Activated naive CD8-positive, alpha-beta T cell treated with anti-CD3 and anti-CD28 coated beads for 36 hours (primary cell): ENCODE data around the gene SMTNL1. TPM values are rescaled to one million over a fixed set of nuclear protein-coding genes. Genes with fewer than 3 reads are reported as not detected.

Experiments
- DNase-seq: peaks from one replicate; pipeline ENCODE4 v3.0.0; 2021
- H3K27ac Mint-ChIP-seq: one replicate; pipeline ENCODE4 v1.8.0; 2022; ENCODE audit warnings: mild to moderate bottlenecking, moderate library complexity, mixed read lengths
- H3K27me3 Mint-ChIP-seq: one replicate; pipeline ENCODE4 v1.8.0; 2022; ENCODE audit warnings: mild to moderate bottlenecking, mixed read lengths
- H3K36me3 Mint-ChIP-seq: one replicate; pipeline ENCODE4 v1.8.0; 2021; ENCODE audit warnings: mild to moderate bottlenecking, mixed read lengths
- H3K4me1 Mint-ChIP-seq: one replicate; pipeline ENCODE4 v1.8.0; 2021; ENCODE audit warnings: mixed read lengths
- H3K4me3 Mint-ChIP-seq: one replicate; pipeline ENCODE4 v1.8.0; 2022; ENCODE audit warnings: mild to moderate bottlenecking, moderate library complexity, mixed read lengths
- H3K9me3 Mint-ChIP-seq: one replicate; pipeline ENCODE4 v1.8.0; 2022; ENCODE audit warnings: mixed read lengths
- total RNA-seq, 2 experiments: library from RNA; stranded (reverse); gene quantifications; one replicate each; pipeline ENCODE4 v1.2.3, GENCODE V29; 2021

Gene SMTNL1
- total RNA-seq, 2 experiments from 2014 or later = not detected

GRCh38 chr11:57547854-57548377 is 10.5 kb downstream of the SMTNL1 start:
- no peaks in the 10 kb centered on the region for H3K9me3 Mint-ChIP-seq
- H3K4me3 Mint-ChIP-seq = no peak overlapping the region
- DNase-seq = peak; percentile 26
- no peaks in the 10 kb centered on the region for H3K27me3 Mint-ChIP-seq
- peaks cover 14% of the 10 kb centered on the region for H3K4me1 Mint-ChIP-seq
- peaks cover 27% of the 10 kb centered on the region for H3K36me3 Mint-ChIP-seq
- peak overlapping the region; percentile 69 for H3K27ac Mint-ChIP-seq

- Mint-ChIP-seq H3K9me3 (no peaks in the 10 kb centered on the region), H3K4me1 (peaks cover 14% of the 10 kb centered on the region), H3K4me3 (no peak overlapping the region), H3K27me3 (no peaks in the 10 kb centered on the region), H3K27ac (no peak overlapping the region), H3K36me3 (peaks cover 36% of the 10 kb centered on the region)
- no peak for DNase-seq
Measured at GRCh38 chr11:57549983-57550382, 12.6 kb downstream of the SMTNL1 start.

GRCh38 chr11:57551941-57552340 is 14.5 kb downstream of the SMTNL1 start:
- Mint-ChIP-seq H3K4me1 (peaks cover 14% of the 10 kb centered on the region), H3K9me3 (no peaks in the 10 kb centered on the region), H3K36me3 (peaks cover 40% of the 10 kb centered on the region), H3K4me3 (no peak overlapping the region), H3K27me3 (no peaks in the 10 kb centered on the region), H3K27ac (peak overlapping the region; percentile 29)
- no peak for DNase-seq

- H3K4me3 Mint-ChIP-seq = no peak overlapping the region
- no peaks in the 10 kb centered on the region for H3K9me3 Mint-ChIP-seq
- peak overlapping the region; percentile 38 for H3K27ac Mint-ChIP-seq
- H3K4me1 Mint-ChIP-seq = peaks cover 11% of the 10 kb centered on the region
- H3K36me3 Mint-ChIP-seq = peaks cover 39% of the 10 kb centered on the region
- DNase-seq = no peak
- no peaks in the 10 kb centered on the region for H3K27me3 Mint-ChIP-seq
Measured at GRCh38 chr11:57552479-57552878, 15.1 kb downstream of the SMTNL1 start.

GRCh38 chr11:57555393-57555792 is 18.0 kb downstream of the SMTNL1 start:
- H3K9me3 Mint-ChIP-seq = no peaks in the 10 kb centered on the region
- H3K36me3 Mint-ChIP-seq = peaks cover 32% of the 10 kb centered on the region
- H3K4me3 Mint-ChIP-seq = no peak overlapping the region
- peaks cover 6% of the 10 kb centered on the region for H3K4me1 Mint-ChIP-seq
- no peak for DNase-seq
- no peaks in the 10 kb centered on the region for H3K27me3 Mint-ChIP-seq
- H3K27ac Mint-ChIP-seq = no peak overlapping the region

GRCh38 chr11:57556041-57556440 is 18.6 kb downstream of the SMTNL1 start:
- Mint-ChIP-seq H3K36me3 (peaks cover 32% of the 10 kb centered on the region), H3K27ac (no peak overlapping the region), H3K4me3 (no peak overlapping the region)

GRCh38 chr11:57560146-57560545 is 22.8 kb downstream of the SMTNL1 start:
- Mint-ChIP-seq H3K27me3 (no peaks in the 10 kb centered on the region), H3K4me3 (no peak overlapping the region), H3K36me3 (peaks cover 31% of the 10 kb centered on the region), H3K27ac (peak overlapping the region; percentile 38), H3K9me3 (no peaks in the 10 kb centered on the region), H3K4me1 (peaks cover 36% of the 10 kb centered on the region)
- no peak for DNase-seq

More at GRCh38 chr11:57556041-57556440, 18.6 kb downstream of the SMTNL1 start:
- H3K27me3 Mint-ChIP-seq = no peaks in the 10 kb centered on the region
- H3K9me3 Mint-ChIP-seq = no peaks in the 10 kb centered on the region
- H3K4me1 Mint-ChIP-seq = peaks cover 7% of the 10 kb centered on the region
- no peak for DNase-seq

- peaks cover 3% of the 10 kb centered on the region for H3K27me3 Mint-ChIP-seq
- H3K9me3 Mint-ChIP-seq = no peaks in the 10 kb centered on the region
- DNase-seq = no peak
- H3K27ac Mint-ChIP-seq = peak overlapping the region; percentile 73
- peak overlapping the region; percentile 44 for H3K4me3 Mint-ChIP-seq
- peaks cover 38% of the 10 kb centered on the region for H3K4me1 Mint-ChIP-seq
- peaks cover 41% of the 10 kb centered on the region for H3K36me3 Mint-ChIP-seq
Measured at GRCh38 chr11:57562596-57562995, 25.2 kb downstream of the SMTNL1 start.

- peaks cover 3% of the 10 kb centered on the region for H3K27me3 Mint-ChIP-seq
- peak overlapping the region; percentile 100 for H3K27ac Mint-ChIP-seq
- H3K36me3 Mint-ChIP-seq = peaks cover 37% of the 10 kb centered on the region
- peak overlapping the region; percentile 99 for H3K4me3 Mint-ChIP-seq
- peak; percentile 30 for DNase-seq
- no peaks in the 10 kb centered on the region for H3K9me3 Mint-ChIP-seq
- H3K4me1 Mint-ChIP-seq = peaks cover 43% of the 10 kb centered on the region
Measured at GRCh38 chr11:57566005-57566904, 28.9 kb downstream of the SMTNL1 start.

GRCh38 chr11:57566905-57567514 is 29.6 kb downstream of the SMTNL1 start:
- Mint-ChIP-seq H3K4me1 (peaks cover 40% of the 10 kb centered on the region), H3K36me3 (peaks cover 35% of the 10 kb centered on the region)

GRCh38 chr11:57567515-57568329 is 30.3 kb downstream of the SMTNL1 start, which contains the start of gene UBE2L6:
Gene UBE2L6, minus strand, starts transcription at chr11:57567672. Its CDS starts 61 bp downstream, at chr11:57567611.
- Mint-ChIP-seq H3K27me3 (peaks cover 3% of the 10 kb centered on the region), H3K27ac (peak within 1 kb of the TSS; percentile 100), H3K4me1 (peaks cover 35% of the 10 kb centered on the region), H3K4me3 (peak within 1 kb of the TSS; percentile 99), H3K36me3 (peaks cover 31% of the 10 kb centered on the region), H3K9me3 (no peaks in the 10 kb centered on the region)
- peak; percentile 90 for DNase-seq

More at GRCh38 chr11:57566905-57567514, 29.6 kb downstream of the SMTNL1 start:
- Mint-ChIP-seq H3K27me3 (peaks cover 3% of the 10 kb centered on the region), H3K9me3 (no peaks in the 10 kb centered on the region), H3K4me3 (peak overlapping the region; percentile 99), H3K27ac (peak overlapping the region; percentile 100)
- DNase-seq = peak; percentile 45

- DNase-seq = no peak
- Mint-ChIP-seq H3K4me1 (peaks cover 30% of the 10 kb centered on the region), H3K27ac (peak overlapping the region; percentile 96), H3K4me3 (peak overlapping the region; percentile 94), H3K36me3 (peaks cover 29% of the 10 kb centered on the region), H3K27me3 (peaks cover 3% of the 10 kb centered on the region), H3K9me3 (no peaks in the 10 kb centered on the region)
Measured at GRCh38 chr11:57568330-57568766, 31.0 kb downstream of the SMTNL1 start.

- H3K27ac Mint-ChIP-seq = no peak overlapping the region
Measured at GRCh38 chr11:57571606-57572005, 34.2 kb downstream of the SMTNL1 start.

GRCh38 chr11:57574061-57574460 is 36.7 kb downstream of the SMTNL1 start:
- no peaks in the 10 kb centered on the region for H3K9me3 Mint-ChIP-seq
- H3K4me3 Mint-ChIP-seq = no peak overlapping the region
- DNase-seq = no peak
- no peak overlapping the region for H3K27ac Mint-ChIP-seq
- H3K27me3 Mint-ChIP-seq = no peaks in the 10 kb centered on the region
- H3K4me1 Mint-ChIP-seq = peaks cover 6% of the 10 kb centered on the region
- H3K36me3 Mint-ChIP-seq = no peaks in the 10 kb centered on the region

More at GRCh38 chr11:57571606-57572005, 34.2 kb downstream of the SMTNL1 start:
- peaks cover 6% of the 10 kb centered on the region for H3K36me3 Mint-ChIP-seq
- H3K4me1 Mint-ChIP-seq = peaks cover 14% of the 10 kb centered on the region
- DNase-seq = no peak
- H3K9me3 Mint-ChIP-seq = no peaks in the 10 kb centered on the region
- H3K27me3 Mint-ChIP-seq = peaks cover 3% of the 10 kb centered on the region
- no peak overlapping the region for H3K4me3 Mint-ChIP-seq
